Raji (cell line): ENCODE data around the gene ETV2.

Source experiments
- POLR2A ChIP-seq: IDR thresholded peaks from 2 replicates; pipeline ENCODE4 v1.6.1; 2011; ENCODE audit warnings: low read depth, low read length, control low read depth; ENCODE audit not compliant: insufficient read depth

Gene ETV2

DNA sequence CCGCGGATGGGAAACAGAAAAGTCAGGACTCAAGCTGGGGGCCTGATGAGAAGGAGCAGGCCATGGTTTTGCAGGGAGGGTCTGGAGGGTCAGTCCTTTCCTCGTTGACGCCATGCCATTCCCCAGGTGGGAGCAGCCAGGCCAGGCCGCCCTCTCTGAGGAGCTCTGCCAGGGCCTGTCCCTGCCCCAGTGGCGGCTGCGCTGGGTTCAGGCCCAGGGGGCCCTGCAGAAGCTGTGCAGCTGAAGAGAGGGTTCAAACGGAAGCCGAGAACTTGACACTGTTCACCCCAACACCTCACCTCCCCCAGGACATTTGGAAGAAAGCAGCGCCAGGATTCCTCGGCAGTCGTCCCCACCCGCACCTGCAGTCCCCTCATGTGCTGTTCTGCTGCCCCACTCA lies 18.8 kb upstream of the ETV2 start:
- TF ChIP-seq POLR2A, result no peak

GRCh38 chr19:35623327-35624010 lies 18.1 kb upstream of the ETV2 start:
- TF ChIP-seq POLR2A, result no peak

DNA sequence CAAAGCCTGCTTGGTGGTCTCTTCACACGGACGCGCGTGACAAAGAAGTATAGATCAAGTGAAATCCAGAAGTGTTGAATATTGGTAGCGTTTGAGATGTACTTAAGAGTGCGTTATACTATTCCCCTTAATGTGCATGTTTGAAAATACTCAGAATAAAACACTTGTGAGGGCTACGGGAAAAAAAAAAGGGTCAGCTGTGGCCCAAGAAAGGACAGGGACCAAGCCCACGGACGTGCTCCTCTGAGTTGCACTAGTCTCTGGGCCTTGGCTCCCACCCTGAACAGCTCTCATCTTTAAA lies 13.3 kb upstream of the ETV2 start:
- TF ChIP-seq POLR2A, result no peak

GRCh38 chr19:35628565-35629331 lies 12.8 kb upstream of the ETV2 start, which contains the start of gene RBM42:
Gene RBM42, plus strand, starts transcription at chr19:35629036. Its CDS starts 118 bp downstream, at chr19:35629154.
- TF ChIP-seq POLR2A, result peak; percentile 63

DNA sequence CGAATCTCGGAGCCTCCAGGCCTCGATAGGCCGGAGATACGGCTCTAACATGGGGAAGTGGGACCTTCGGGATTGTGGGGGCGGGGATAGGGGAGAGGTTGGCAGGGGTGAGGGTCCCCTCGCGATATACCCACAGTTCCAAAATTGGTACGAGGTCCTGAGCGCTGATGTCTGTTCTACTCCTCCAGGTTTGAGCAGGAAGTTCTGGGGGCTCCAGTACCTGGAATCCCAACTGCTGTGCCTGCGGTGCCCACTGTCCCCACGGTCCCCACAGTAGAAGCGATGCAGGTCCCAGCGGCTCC lies 12.3 kb upstream of the ETV2 start:
- TF ChIP-seq POLR2A, result no peak

- TF ChIP-seq POLR2A, result no peak
Measured at GRCh38 chr19:35633727-35634440, 7.7 kb upstream of the ETV2 start.

DNA sequence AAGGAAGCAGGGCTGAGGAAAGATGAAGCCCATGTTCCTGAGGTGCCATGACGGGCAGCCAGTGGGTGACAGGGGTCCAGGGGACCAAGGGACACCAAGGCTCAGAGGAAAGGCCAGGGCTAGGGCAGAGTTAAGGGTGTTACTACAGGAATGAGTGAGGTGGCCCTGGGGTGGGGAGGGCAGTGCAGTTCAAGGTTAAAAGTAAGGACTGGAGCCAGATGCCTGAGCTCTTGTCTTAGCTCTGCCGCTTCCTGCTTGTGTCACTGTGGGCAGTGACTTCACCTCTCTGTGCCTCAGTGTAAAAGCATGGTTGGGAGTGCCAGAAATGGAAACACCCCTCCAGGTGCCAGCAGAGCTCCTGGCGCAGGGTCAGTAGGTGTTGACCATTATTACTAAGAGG lies 4.9 kb upstream of the ETV2 start:
- no peak for TF ChIP-seq POLR2A

DNA sequence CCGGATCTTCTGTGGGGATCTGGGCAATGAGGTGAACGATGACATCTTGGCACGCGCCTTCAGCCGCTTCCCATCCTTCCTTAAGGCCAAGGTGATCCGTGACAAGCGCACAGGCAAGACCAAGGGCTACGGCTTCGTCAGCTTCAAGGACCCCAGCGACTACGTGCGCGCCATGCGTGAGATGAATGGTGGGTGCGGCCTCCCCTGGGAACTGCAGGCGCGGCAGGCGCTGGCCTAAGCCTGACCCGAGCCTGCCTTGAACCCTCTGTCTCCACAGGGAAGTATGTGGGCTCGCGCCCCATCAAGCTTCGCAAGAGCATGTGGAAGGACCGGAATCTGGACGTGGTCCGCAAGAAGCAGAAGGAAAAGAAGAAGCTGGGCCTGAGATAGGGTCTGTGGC lies 4.4 kb upstream of the ETV2 start:
- no peak for TF ChIP-seq POLR2A

DNA sequence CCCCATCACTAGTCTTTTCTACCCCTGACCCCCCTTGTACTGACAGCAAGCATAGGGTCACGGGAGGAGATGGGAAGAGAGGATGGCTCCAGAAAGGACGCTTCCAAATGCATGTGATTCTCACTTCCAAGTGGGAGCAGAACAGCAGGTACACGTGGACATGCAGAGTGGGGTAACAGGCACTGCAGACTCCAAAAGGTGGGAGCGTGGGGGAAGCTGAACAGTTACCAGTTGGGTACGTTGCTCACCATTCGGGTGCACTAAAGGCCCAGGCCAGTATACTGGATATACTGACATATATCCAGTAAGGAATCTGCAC lies 2.3 kb upstream of the ETV2 start:
- TF ChIP-seq POLR2A, result no peak

GRCh38 chr19:35639863-35640262 lies 1.7 kb upstream of the ETV2 start:
- TF ChIP-seq POLR2A, result no peak

DNA sequence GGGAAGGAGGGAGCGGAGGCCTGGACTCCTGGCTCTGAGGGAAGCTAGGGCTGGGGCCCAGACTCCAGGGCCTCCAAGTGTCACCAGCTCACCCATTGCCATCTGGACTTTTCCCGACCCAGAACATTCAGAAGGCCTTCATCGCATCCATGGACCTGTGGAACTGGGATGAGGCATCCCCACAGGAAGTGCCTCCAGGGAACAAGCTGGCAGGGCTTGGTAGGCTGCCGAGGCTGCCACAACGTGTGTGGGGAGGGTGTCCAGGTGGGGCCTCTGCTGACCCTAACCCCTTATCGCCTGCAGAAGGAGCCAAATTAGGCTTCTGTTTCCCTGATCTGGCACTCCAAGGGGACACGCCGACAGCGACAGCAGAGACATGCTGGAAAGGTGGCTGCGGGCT lies 767 bp downstream of the ETV2 start:
- TF ChIP-seq POLR2A, result no peak

DNA sequence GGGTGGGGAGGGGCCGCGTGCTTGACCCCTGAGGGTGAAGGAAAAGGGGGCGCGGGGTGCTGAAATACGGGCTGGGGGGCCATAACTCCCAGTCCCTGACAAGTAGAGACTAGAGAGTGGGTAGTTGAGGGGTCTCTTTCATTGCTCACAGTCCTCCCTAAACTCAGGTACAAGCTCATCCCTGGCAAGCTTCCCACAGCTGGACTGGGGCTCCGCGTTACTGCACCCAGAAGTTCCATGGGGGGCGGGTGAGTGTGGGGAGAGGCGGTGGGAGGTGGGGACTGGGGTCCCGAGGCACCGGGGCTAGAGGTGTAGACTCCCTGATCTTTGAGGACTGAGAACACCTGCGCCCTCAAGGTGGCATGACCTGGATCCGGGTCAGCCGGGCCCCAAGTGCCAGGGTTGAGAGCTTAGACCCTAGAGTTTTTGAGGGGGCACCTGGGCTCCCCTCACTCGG lies 1.3 kb downstream of the ETV2 start:
- TF ChIP-seq POLR2A, result no peak

- TF ChIP-seq POLR2A, result peak; percentile 83
Measured at GRCh38 chr19:35643255-35644205, 2.0 kb downstream of the ETV2 start.

DNA sequence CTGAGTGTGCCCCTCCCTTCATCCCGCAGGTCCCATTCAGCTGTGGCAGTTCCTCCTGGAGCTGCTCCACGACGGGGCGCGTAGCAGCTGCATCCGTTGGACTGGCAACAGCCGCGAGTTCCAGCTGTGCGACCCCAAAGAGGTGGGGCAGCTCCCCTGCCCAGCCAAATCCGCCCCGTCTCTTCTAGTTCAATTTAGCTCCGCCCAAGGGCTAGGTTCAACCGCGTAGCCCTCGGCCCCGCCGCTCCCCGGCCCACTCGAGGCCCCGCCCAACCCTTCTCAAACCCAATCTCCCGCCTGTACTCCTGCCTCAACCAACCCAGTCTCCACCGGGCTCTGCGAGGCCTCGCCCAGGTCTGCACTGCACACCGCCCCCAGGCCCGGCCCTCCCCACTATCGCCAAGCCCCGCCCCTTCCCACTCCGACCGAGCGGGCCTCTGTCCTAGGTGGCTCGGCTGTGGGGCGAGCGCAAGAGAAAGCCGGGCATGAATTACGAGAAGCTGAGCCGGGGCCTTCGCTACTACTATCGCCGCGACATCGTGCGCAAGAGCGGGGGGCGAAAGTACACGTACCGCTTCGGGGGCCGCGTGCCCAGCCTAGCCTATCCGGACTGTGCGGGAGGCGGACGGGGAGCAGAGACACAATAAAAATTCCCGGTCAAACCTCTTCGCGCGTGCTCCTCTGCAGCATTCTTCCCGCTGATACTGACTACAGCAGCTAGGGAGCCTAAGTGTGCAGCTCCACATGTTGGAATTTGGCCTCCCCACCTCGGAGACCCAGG lies 2.9 kb downstream of the ETV2 start:
- TF ChIP-seq POLR2A, result peak; percentile 55

GRCh38 chr19:35644987-35645679 lies 3.6 kb downstream of the ETV2 start:
- peak; percentile 52 for TF ChIP-seq POLR2A
